GM10266 (cell line): ENCODE measurements around the gene NAV3.

Experiments used
- DNase-seq: peaks from one replicate; pipeline ENCODE4 v3.0.0; 2012; ENCODE audit errors: extremely low spot score
- CTCF ChIP-seq: IDR thresholded peaks from 2 replicates; pipeline ENCODE4 v1.5.1; 2012; ENCODE audit warnings: mild to moderate bottlenecking, low read depth; ENCODE audit not compliant: control insufficient read depth, insufficient read depth; ENCODE audit errors: missing control alignments

Gene NAV3

GRCh38 chr12:78149459-78149858 lies 318.8 kb downstream of the NAV3 start:
- TF ChIP-seq CTCF = no peak
- DNase-seq = no peak

- DNase-seq = no peak
- TF ChIP-seq CTCF = no peak
These were observed 324.9 kb downstream of the NAV3 start for GRCh38 chr12:78155546-78155945.

GRCh38 chr12:78156751-78157150 lies 326.1 kb downstream of the NAV3 start:
- DNase-seq = no peak
- TF ChIP-seq CTCF = no peak

- TF ChIP-seq CTCF = no peak
- no peak for DNase-seq
These were observed 326.5 kb downstream of the NAV3 start for GRCh38 chr12:78157199-78157598.

GRCh38 chr12:78164154-78164553 lies 333.5 kb downstream of the NAV3 start:
- TF ChIP-seq CTCF = no peak
- no peak for DNase-seq

- TF ChIP-seq CTCF = no peak
- DNase-seq = no peak
These were observed 336.8 kb downstream of the NAV3 start for GRCh38 chr12:78167510-78167909.

GRCh38 chr12:78171061-78171460 lies 340.4 kb downstream of the NAV3 start:
- TF ChIP-seq CTCF = no peak
- no peak for DNase-seq
